HG03521 (cell line): ENCODE results near the gene S100A16.
"Not testable (repeated sequence)": the region's sequence is repeated elsewhere in the genome, so short reads cannot be mapped to it uniquely, and the experiment has no call there.

Source experiments
- ATAC-seq: cut with Tn5 transposase; IDR thresholded peaks from one replicate; pipeline ENCODE4 v1.9.1; 2021; ENCODE audit warnings: mild to moderate bottlenecking, moderate library complexity; ENCODE audit not compliant: unreplicated experiment

S100A16 gene

DNA sequence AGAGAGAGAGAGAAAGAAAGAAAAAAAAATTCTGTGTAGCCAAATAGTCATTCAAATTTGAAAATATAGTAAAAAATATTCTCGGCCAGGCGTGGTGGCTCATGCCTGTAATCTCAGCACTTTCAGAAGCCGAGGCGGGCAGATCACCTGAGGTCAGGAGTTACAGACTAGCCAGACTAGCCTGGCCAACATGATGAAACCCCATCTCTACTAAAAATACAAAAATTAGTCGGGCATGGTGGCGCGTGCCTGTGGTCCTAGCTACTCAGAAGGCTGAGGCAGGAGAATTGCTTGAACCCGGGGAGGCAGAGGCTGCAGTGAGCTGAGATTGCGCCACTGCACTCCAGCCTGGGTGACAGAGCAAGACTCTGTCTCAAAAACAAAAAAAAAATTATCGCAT is 24.9 kb downstream of the S100A16 start:
- not testable (repeated sequence) for ATAC-seq

- ATAC-seq: no peak
These were observed 25.6 kb downstream of the S100A16 start for GRCh38 chr1:153587314-153587713.

- ATAC-seq: no peak
These were observed 26.6 kb downstream of the S100A16 start for GRCh38 chr1:153586347-153586746.

DNA sequence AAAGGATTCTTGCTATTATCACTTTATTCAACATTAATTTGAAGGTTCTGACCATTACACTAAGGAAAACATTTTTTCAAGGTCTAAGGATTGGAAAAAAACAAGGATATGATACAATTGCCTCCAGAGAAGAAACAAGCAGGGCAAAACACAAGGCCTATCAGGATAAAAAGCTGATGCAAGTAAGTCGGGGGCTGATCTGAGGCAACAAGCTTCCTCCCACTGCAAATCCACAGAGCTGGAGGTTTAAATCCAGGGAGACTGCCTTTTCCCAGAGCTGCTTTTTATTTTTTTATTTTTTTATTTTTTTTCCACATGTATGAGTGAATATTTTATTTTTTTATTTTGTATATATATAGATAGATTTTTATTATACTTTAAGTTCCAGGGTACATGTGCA is 27.9 kb downstream of the S100A16 start:
- no peak for ATAC-seq

GRCh38 chr1:153583976-153584375 is 29.0 kb downstream of the S100A16 start:
- ATAC-seq: no peak

- ATAC-seq: not testable (repeated sequence)
These were observed 29.4 kb downstream of the S100A16 start for GRCh38 chr1:153583514-153583913.

- not testable (repeated sequence) for ATAC-seq
These were observed 30.1 kb downstream of the S100A16 start for GRCh38 chr1:153582836-153583235.

DNA sequence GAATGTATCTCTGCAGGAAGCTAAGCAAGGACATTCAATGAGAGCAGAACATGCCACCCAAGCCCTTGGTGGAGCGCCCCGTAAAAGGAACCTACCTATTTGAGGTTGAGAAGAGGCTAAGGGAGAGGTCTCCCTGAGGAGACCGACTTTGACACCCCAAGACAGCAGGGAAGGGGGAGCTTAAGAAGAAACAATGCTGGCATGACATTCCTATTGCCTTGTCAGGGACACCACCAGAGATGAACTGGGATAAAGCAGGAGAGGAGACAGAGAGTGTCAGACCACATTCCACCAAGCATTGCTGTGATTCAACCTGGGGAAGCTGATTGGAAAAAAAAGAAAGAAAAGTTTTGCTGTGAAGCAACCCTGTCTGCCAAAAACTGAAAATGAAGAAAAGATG is 34.0 kb downstream of the S100A16 start:
- ATAC-seq: no peak

GRCh38 chr1:153578490-153578889 is 34.4 kb downstream of the S100A16 start:
- no peak for ATAC-seq

- no peak for ATAC-seq
These were observed 35.3 kb downstream of the S100A16 start for GRCh38 chr1:153577624-153578051.

GRCh38 chr1:153577138-153577537 is 35.8 kb downstream of the S100A16 start:
- ATAC-seq: no peak

DNA sequence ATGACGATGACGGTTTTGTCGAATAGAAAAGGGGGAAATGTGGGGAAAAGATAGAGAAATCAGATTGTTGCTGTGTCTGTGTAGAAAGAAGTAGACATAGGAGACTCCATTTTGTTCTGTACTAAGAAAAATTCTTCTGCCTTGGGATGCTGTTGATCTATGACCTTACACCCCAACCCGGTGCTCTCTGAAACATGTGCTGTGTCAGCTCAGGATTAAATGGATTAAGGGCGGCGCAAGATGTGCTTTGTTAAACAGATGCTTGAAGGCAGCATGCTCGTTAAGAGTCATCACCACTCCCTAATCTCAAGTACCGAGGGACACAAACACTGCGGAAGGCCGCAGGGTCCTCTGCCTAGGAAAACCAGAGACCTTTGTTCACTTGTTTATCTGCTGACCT is 37.4 kb downstream of the S100A16 start:
- ATAC-seq: not testable (repeated sequence)

GRCh38 chr1:153575081-153575491 is 37.9 kb downstream of the S100A16 start:
- ATAC-seq: not testable (repeated sequence)

DNA sequence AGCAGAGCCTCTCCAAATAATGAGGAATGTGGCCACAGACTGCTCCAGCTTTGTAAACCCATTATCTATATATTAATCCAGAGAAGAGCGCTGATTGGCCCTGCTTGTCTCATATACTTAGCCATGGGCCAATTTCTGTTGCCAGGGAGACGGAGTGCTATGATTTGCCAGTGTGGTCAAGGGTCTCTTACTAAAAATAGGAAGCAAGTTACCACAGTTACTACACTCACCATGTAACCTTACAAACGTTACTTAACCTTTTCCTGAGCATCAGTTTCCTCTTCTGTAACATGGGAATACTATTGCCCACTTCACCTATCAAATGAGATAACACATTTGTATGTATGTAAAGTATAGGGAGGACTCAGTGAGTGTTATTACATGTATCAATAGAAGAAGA is 39.6 kb downstream of the S100A16 start:
- no peak for ATAC-seq

DNA sequence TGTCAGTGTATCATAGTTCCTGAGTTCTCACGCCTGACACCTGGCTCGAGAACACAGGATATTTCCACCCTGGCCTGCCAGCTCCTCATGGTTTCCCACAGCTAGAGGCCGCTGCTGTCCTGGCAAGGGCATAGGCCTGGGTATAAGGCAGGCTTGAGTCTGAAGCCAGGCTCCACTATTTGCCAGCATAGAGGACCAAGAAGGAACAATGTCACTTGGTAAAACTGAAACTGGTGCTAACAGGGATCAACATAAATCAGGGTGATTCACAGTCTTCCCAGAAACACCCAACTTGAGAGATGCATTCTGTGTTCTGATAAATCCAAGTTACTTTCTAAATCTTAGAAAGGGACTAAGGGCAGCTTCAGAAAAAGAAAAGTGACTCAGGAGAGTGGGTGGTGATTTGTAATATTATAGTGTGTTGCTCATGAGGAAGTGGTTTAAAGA is 40.3 kb downstream of the S100A16 start:
- no peak for ATAC-seq

DNA sequence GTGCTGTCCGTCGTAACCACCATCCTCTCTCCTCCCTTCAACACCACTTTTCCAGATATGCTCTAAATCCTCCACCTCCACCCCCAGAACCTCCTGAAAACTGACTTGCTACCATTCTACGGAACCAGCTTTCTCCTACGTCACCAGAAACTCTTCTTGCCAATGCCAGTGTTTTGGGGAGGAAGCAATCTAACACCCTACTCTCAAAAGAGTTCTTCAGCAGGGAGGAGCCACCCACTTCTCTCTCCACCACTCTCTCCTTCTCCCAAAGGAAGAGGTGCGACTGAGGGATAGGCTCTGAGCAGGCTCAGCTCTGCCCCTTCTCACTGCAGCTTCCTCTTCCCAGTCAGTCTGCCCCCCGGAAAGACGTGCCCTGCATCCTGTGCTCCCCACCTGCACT is 41.2 kb downstream of the S100A16 start:
- ATAC-seq: no peak

DNA sequence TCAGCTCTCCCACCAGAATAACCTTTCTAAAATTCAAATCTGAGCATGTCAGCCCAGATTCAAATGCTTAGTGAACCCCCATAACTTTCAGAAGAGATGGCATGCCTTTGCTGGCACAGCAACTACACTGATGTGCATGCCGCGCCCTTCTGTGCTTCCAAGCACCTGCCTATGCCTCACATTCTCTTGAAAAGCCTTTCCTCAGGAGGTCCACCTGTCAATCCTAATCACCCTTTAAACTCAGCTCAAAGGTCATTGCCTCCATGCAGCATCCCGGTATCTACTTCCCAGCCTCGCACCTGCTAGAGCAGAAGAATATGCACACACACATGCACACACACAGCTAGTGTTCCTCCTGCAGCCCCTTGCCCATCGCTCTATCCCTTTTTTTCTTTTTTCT is 42.1 kb downstream of the S100A16 start:
- no peak for ATAC-seq

DNA sequence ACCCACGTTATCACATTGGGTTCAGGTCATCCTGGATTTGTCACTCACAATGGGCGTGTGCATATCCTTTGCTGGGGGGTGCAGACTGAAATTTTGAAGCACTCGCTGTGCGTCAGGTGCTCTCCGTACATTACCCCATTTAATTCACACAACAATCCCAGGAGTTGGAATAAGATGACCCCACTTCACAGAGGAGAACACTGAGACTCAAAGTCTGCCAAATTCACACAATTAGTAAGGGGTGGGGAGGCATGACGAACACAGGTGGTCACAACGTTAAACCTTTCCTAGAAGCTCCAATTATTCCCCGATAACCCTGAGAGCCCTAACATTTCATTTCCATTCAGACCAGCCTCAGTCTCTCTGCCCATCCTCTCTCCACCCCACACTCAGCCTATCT is 43.5 kb downstream of the S100A16 start:
- ATAC-seq: no peak

- no peak for ATAC-seq
These were observed 44.4 kb downstream of the S100A16 start for GRCh38 chr1:153568367-153569099.

GRCh38 chr1:153567621-153568366 is 45.1 kb downstream of the S100A16 start:
- no peak for ATAC-seq

GRCh38 chr1:153566414-153567371 is 46.2 kb downstream of the S100A16 start:
- no peak for ATAC-seq
